Measurements from ENCODE around the gene PLEKHA1.

Gene PLEKHA1

DNA sequence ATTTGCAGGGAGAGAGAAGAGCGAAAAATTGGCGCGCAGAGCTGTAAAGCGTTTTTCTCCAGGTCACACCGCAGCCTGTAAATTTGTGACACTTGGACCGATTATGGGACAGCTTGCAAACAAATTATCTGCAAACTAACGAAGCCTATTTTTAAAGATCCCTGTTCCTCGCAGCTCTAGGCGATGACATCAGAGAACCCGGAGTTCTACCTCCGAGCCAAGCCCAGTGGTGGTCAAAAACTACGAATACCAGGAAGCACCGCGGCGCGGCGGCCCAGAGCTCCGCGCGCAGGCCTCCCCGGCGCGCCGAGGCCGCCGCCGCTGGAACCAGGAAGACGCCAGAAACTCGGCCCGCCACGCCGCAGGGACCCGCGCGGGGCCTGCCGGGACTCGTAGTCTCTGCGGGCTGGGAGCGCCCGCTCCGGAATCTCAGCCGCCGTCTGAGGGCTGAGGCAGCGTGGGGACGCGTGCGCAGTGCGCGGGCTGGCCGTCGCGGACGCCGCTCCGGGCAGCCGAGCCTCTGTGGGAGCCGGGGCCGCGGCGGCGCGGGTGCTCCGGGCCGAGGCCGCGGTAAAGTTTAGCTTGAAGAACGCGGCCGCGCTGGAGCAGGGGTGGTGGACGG, at the start of gene PLEKHA1:
Gene PLEKHA1, plus strand, starts transcription at position 472 of the 622 bp plus-strand sequence. CDS start 18,493 bp downstream, outside the sequence.
- FAIRE-seq = no peak

DNA sequence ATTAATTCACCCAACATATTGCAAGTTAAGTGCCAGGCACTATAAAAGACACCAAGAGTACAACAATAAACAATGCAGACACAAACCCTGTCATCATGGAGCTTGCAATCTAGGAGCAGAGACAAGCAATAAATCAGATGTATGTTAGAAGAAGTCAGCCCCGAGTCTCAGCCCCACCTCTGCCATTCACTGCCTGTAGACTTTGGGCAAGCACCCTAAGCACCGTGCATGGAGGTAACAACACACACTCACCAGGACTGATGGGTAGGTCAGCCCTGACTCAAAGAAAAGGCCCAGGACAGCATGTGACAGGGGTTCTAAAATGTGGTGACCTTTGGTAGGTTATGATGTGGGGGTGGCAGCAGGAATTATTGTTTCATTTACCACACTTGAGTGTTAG, 49.3 kb upstream of the PLEKHA1 start:
- no peak for FAIRE-seq

DNA sequence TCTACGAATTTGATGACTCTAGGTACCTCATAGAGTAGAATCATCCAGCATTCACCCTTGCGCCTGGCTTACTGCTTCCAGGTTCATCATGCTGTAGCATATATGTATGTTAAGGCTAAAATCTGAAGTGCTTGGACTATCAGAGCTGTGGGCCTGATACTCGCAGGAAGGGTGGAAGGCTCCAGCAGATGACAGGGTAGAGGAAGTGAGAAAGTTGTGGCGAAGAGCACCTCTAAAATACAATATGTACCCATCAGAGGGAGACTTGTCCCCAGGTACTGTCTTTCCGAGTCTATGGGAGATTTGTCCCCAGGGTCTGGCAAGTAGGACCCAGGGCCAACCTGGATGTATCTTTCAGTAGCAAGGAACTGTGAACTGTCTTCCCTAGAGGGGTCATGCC, 48.1 kb upstream of the PLEKHA1 start:
- FAIRE-seq = no peak

DNA sequence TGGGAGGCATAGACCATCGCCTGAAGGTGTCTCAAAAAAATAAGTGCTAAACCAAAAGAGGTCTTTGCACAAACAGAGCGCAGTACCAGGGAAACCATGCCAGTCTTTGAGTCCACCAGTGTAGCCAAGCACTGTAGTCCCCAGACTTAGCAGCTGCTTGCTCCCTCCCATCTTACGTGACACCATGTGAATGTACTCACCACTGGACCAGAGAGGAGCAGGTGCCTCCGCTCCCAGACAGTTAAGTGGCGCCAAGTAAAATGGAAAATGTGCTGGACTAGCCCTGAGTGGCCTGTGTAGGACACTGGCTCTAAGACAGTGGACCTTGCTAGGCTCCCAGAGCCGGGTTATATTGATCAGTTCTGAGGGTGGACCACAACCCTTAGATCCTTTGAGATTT, 47.7 kb upstream of the PLEKHA1 start:
- FAIRE-seq = no peak

DNA sequence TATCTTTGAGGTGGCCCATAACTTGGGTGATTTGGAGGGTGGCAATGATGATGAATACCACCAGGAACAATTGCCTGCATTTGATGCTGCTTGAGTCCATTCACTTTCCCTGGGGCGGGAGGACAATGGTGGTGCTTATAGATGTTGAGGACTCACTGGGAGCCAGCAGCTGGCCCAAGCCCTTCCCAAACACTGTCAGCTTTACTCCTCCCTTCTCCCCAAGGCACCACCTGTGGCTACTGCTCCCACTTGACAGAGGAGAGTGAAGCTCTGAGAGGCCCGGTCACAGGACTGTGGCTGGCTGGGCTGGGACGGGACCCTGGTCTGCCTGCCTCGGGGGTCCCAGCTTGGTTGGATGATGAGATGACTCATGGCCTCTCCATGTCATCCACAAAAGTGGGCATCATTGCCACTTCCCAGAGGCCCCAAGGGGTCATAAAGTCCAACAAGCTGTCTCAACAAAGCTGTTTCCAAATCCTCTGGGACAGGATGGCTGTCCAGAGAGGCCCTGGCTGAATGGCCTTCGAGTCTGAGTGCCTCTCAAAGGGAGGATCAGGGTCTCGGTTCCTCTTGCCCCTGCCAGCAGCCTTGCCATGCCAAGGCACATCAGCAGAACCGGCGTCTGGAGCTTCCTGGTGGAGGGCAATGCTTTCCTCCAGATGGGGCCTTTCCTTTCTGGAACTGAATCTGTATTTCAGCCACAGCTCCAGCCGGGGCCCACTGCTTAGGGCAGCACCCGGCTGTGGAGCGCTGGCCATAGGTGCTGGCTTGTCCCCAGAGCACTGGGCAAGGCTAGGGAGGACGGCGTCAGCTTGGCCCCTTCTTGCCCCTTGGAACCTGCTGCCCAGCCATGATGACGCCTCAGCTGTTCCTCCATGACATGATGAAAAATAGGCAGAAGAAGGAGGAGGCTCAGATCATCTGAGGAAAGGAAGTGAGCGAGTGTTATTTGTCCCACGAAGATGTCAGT, 47.0 kb upstream of the PLEKHA1 start:
- FAIRE-seq = no peak

DNA sequence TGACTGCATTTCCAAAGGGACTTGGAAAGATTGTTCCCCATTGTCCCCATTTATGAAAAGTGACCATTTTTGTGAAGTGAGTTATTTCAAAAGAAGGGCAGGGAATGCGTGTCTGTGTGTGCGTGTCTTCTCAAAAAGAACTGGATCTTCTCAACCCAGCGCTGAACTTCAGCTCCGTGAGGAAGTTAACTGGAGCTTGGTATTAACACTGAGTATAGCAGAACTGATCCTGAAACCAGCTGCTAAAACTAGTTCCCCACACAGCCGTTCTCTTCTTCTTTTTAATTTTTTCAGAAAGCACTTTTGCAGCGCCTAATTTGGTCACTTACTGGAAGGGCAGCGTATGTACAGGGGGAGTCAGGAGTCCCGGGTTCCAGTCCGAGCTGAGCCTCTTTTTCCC, 45.8 kb upstream of the PLEKHA1 start:
- no peak for FAIRE-seq

DNA sequence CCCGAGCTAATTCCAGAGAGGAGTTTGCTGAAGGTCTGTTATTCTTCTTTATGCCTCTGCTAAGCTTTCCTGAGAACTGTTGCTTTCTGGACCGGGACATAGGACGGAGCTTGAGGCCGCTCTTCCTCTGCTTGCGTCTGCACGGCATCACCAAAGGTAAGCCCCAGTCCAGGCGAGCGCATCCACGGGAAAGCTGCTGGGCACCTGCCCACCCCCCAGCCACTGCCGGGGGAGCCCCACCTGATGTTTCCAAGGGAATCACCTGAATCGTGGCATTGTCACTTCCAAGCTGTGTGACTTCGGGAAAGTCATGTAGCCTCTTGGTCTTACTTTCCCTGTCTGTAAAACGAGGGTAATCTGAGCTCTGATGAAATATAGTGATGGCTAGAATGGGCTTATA, 45.1 kb upstream of the PLEKHA1 start:
- FAIRE-seq = no peak

DNA sequence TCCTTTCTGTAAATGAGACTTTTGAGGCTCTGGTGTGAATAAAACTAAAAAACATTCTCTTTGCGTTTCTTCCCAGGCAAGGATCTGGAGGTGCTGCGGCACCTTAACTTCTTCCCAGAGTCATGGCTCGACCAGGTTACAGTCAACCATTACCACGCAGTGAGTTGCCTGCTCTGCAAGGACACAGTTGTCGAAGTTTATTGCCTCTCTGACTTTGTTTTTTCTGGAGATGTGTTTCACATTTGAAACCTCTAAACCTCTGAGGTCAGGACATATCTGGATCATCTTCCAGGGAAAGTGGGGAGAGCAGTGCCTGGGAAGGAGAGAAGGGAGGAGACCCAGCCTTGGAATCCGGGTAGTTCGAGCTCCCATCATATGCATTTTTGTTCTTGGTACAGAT, 43.4 kb upstream of the PLEKHA1 start:
- FAIRE-seq = no peak

DNA sequence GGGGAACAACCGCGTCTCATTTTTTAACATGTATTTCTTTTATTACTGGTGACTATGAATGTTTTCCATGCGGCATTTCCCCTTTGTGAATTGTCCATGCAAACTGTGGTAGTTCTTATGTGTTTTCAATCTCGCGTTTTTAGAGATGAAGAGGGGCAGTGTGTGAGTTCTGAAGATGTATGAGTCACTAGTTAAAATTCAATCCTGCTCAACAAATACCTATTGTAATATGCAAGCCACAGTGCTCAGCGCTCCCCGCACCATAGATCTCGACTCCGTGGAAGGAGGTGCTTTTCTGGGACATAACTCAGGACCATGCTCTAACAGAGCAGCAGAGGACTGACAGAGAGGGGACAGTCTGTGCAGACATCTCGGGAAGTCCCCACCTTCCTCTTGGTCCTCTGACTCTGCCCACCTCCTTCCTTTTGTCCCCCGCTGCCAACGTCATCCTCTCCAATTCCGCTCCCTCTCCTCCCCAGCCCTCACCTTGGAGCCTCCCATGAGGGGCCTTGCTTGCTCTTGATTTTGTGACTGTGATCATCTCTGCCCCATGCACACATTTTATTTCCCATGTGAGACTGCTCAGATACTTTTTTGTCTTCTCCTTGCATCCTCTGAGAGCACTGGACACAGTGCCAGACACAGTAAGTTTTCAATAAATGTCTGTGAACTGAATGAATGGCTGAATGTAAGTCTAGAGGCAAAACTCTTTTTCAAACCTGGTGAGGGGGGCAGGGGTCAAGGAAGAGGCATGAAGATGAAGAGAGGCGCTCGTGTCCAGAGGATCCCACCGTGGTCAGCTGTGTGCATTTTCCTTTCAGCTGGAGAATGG, 42.7 kb upstream of the PLEKHA1 start:
- FAIRE-seq = no peak

DNA sequence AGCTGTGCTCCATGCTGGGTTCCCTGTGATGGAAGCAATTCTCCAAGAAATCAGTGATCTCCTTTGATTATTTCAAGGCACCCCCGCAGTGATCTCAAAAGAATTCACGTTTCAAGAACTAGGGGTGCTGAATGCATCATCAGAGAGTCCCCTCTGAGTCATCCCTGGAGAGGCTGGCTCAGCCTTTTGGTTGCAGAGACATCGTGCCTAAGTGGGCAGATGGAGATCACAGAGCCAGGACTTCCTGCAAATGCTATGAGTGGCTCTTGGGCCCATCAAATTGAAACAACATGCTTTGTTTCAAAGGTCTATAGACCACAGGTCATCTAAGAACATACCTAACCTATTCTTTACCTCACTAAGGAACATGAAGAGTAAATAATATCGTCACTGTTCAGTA, 41.5 kb upstream of the PLEKHA1 start:
- no peak for FAIRE-seq

DNA sequence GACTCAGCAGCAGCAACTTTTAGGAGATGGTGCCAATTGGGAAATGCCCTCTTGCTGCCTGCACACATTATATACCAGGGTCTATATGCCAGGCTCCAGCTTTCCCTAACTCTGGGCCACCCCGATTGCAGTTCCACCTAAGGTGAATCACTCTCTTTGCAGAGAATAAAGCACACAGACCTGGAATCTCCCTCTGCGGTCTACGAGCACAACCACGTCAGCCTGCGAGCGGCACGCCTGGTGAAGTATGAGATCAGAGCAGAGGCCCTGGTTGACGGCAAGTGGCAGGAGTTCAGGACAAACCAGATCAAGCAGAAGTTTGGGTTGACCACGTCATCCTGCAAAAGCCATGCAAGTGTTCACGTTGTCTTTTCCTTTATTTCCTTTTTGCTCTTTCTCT, 38.2 kb upstream of the PLEKHA1 start:
- FAIRE-seq = no peak

DNA sequence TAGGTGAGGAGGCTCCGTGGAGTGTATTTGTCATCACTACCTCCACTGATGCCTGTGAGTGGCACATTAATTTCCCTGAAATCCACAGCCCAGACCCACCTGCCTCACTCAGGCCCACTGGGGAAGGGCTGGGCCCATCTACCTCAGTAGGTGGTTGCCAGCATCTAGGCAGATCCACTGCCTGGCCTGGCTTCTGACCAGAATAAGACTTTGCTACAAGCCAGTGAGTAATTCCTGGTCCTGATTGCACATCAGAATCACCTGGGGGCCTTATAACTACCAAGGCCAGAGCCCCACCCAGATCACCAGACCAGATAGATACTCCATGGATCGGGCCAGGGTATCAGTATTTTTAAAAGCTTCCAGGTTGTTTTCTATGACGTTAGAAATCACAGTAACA, 37.5 kb upstream of the PLEKHA1 start:
- FAIRE-seq = no peak

DNA sequence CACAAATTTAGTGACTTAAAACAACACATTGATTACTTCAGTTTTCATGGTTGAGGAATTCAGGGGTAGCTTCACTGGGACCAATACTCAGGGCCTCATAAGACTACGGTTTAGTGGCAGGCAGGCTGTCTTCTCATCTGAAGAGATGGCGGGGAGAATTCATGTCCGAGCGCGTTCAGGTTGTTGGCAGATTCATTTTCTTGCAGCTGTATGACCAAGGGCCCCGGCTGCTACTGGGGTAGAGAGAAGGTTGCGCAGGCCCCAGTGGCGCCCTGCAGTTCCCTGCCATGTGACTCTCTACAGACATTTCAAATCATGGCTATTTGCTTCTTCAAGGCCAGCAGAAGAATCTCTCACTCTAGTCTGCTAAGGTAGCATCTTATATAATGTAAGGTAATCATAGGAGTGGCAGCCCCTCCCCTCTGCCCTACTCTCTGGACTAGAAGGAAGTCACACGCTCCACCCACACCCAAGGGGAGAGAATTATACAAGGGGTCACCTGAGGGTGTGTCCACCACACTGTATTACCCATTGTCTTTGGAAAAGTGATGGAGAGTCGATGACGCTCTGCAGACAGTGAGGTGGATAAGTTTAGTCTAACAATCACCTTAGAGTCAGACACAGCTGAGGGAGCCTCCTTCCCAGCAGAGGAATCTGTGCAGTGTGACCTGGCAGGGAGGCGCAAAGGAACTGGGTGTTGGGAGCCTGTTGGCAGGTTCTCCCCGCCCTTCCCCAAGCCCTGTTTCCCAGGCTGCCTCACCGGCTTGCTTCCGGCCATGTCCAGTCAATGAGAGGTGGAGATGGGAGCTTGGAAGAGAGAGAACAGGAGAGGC, 35.7 kb upstream of the PLEKHA1 start:
- FAIRE-seq = no peak

DNA sequence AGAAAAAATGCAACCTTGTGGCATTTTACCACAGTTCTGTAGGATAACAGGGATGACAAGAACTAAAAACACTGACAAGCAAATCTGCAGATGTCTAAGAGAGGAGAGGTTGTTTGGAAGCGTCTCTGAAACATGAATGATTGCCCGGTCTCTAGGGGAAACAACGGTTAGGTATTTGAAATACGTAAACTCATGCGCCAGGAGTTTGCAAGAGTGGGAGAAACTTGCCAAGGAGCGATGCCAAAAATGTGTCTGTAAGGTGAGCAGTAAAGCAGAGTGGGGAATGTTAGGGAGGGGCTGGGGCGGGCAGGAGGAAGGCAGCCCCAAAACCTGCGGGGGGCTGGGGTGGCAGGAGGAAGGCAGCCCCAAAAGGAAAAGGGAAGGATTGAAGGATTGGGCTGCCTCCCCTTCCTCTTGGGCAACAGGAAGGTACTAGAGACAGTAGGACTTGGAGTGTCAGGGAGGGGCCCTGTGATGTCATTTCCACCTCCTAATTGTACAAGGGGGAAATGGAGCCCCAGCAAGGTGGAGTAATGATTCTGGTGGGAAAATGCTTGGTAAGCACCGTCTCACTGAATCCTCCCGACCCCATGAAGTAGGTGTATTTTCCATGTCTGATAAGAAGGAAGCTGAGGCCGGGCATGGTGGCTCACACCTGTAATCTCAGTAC, 33.2 kb upstream of the PLEKHA1 start:
- no peak for FAIRE-seq

DNA sequence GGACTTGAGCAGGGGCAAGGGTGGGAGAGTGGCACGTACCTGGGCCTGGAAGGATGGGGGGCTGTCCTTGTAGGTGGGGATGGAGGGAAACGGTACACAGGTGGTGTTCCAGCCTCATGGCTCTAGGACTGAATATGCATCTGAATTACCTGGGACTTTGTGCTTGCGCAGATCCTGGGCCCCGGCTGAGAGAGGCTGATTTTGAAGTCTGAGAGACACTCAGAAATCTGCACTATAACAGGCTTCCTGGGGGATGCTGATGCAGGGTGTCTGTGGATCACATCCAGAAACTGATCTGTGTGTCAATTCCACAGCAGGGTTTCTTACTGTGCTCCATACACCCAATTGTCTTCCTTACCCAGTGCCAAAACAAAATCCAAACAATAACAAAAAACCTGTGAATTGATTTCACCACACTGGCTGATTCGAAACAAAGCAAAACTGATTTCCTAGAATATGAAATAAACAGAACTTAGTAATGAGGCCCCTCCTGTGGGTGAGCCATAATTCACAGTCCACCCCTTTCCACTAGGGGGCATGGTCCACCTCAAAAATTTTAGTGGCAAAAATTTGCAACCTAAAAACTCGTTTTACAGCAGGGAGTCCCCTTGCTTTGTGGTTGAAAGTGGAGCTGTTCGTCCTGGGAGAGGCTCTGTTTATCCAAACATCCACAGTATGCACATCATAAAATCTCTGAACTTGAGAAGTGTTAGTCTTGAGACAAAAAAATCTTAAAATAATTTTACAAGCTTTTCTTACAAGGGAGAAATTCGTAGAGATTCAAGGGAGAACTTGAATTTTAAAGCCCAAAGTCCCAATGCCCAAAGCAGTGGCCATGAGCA, 32.0 kb upstream of the PLEKHA1 start:
- peak; percentile 91 for FAIRE-seq

DNA sequence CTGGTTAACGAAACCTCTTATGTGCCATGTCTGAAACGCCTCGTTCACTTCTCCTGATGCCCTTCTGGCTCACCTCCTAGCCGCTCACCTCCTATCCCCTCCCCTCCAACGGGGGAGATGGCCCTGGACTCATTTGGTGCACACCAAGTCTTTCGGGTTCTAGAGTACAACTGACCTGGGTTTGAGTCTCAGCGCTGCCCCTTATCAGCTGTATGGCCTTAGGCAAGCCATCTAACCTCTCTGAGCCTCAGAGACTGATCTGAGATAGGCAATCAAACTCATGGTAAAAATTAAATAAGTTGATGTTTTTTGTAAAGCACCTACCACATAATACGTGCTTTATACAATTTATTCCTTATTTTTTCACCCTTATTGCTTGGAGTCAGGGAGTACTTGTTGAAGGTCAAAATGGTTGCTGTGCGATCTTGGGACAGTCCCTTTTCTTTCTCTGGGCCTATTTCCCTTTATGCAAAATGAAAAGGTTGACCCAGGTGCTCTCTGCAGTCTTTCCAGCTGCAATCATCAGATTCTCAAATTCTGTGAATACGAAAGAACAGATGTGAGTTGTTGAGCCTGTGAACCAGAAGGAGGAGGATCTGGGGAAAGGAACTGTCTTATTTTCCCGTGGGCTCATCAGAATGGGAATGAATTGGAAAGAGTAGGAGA, 31.2 kb upstream of the PLEKHA1 start:
- FAIRE-seq = no peak

DNA sequence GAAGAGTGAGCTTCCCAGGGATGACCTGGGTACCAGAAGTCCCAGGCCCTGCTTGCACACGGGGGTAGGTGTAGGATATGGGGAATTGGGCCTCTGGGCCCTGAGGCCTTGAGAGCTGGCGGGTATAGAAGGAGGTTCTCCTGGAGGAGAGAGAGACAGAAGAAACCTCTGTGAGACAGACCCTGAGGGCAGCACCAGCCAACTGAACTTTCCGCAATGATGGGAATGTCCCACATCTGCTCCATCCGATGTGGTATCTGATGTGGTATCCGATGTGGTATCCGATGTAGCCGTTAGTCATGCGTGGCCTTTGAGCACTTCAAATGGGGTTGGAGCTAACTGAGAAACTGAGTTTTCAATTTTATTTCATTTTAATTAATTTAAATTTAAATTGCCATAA, 30.6 kb upstream of the PLEKHA1 start:
- FAIRE-seq = no peak

DNA sequence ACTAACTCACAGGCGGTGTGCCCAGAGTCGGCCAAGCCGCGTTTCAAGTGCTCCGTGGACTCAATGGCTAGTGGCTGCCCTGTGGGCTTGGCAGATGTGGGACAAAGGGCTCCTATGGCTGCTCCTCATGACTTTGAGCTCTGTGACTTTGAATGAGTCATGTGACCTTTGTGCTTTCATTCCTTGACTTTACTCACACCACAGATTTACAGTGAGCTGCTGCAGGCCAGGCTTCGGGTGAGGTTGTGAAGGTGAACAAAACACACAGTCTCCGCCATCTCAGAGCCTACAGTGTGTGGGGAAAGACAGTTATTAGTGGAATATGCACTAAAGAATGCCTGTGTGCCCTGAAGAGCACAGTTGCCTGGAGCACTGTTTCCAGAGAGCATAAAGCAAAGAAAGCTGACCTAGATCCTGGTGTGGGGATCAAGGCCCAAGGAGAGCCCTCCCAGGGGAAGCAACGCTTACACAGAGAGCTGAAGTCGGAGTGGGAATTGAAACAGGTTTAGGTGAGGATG, 29.7 kb upstream of the PLEKHA1 start:
- no peak for FAIRE-seq

DNA sequence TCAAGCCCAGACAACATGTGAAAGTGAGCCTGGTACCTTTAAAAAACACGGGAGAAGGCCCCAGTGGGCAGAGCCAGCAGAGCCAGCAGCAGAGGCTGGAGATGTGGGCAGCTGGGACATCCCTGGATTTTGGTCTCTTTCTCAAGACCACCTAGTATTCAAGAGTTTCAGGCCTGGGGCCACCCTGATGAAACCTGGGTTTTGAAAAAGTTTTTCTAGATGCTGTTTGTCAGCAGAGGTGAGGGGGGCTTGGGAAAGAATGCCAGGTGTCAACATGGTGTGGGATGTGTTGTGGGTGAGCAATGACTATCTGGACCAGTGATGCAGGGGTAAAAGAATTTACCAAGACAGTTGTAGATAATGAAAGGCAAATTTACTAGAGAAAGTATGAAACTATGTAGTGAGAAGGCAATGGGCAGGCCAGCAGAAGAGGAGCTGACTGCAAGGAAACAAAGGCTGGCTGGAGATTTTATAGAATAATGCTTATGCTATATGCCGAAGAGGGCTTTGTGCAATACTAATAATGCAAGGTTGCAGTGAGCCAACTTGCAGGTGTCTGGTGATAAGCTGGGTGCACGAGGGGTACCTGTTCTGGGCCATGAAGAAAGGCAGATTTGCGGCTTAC, 28.1 kb upstream of the PLEKHA1 start:
- no peak for FAIRE-seq

All from endometrium (tissue), 2 donors.